HFF-Myc (cell line): ENCODE results near the gene RET.

ENCODE experiments used
- DNase-seq: peaks from one replicate; pipeline ENCODE4 v3.0.0-alpha.2; 2011; ENCODE audit warnings: low read depth; ENCODE audit errors: extremely low read depth
- H3K4me3 ChIP-seq: replicated peaks from 2 replicates; pipeline ENCODE4 v1.5.1; 2011; ENCODE audit warnings: low read depth, mild to moderate bottlenecking, control low read depth, low read length
- TF ChIP-seq, protein P1 (sequence below): IDR thresholded peaks from 2 replicates; pipeline ENCODE4 v1.5.1; 2012; ENCODE audit warnings: mild to moderate bottlenecking, low read depth, low read length, control low read depth; ENCODE audit errors: missing control alignments

RET gene

DNA sequence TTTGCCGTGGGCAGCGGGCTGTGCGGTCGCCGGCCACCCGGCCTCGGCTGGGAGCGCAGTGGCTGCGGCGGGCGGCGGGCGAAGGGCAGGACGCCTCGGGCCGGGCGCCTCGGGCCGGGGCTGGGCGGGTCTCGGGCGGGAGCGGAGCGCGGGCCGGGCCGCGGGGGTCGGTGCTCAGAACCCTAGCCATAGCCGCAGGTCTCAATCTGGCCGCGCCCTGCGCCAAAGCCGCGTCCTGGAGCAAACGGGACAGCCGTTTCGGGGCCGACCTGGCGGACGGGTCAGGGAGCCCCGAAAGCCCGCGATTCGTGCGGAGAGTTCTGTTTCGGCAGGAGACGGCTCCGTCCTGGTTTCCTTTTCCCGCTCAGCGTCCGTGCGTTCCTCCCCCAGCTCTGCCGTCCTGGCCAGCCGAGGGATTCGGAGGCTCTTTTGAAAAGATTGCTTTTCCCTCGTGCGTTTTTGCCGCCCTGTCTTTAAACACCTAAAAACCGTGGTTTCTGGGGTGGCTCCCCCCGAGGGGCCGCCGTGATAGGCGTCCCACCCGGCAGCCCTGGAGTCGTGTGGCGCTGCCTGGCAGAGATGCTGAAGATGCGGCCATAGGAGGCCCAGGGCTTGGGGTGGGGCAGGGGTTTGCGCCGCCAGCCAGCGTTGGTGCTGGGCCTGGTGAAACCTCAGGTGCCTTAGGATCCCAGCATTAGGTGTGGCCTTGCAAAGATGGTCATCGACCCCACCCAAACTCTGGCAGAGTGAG is 727 bp downstream of the RET start:
- TF ChIP-seq, protein P1, sequence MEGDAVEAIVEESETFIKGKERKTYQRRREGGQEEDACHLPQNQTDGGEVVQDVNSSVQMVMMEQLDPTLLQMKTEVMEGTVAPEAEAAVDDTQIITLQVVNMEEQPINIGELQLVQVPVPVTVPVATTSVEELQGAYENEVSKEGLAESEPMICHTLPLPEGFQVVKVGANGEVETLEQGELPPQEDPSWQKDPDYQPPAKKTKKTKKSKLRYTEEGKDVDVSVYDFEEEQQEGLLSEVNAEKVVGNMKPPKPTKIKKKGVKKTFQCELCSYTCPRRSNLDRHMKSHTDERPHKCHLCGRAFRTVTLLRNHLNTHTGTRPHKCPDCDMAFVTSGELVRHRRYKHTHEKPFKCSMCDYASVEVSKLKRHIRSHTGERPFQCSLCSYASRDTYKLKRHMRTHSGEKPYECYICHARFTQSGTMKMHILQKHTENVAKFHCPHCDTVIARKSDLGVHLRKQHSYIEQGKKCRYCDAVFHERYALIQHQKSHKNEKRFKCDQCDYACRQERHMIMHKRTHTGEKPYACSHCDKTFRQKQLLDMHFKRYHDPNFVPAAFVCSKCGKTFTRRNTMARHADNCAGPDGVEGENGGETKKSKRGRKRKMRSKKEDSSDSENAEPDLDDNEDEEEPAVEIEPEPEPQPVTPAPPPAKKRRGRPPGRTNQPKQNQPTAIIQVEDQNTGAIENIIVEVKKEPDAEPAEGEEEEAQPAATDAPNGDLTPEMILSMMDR = no peak
- no peak overlapping the region for H3K4me3 ChIP-seq
- no peak for DNase-seq

DNA sequence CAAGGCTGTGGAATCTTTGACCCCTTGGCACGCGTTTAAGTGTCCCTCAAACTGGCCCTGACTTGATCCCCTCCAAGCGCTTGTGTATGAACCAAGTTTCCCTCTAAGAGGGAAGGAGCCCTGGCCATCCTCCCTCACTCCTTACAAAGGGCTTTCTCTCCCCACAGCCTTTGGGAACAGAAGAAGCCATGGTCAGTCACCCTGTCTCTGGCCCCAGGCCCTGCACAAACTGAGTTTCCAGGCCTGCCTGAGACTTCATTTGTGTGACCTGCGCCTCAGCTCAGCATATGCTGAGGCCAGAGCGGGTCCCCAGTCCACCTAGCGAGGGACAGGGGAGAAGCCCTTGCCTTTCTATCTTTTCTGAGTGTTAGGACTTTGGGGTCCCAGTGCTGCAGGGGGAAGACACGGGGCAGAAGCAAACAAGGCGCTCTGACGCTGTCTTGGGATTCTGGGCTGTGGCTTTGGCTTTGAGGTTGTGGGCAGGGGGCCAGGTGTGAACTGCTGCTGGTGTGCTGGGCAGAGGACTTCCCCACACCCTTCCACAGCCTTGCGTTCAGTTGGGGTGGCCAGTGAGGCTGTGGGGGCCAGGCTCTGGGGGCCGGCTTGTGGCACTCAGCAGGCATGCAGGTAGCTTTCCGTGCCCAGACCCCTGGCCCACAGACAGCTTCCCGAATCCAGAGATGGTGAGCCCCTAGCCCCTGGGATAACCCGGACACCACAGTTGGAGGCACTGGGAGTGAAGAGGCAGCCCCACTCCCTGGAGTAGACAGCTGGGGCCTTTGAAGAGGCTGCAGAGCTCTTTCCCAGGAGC is 1.5 kb downstream of the RET start:
- TF ChIP-seq, protein P1 = no peak
- H3K4me3 ChIP-seq = no peak overlapping the region
- DNase-seq = no peak

DNA sequence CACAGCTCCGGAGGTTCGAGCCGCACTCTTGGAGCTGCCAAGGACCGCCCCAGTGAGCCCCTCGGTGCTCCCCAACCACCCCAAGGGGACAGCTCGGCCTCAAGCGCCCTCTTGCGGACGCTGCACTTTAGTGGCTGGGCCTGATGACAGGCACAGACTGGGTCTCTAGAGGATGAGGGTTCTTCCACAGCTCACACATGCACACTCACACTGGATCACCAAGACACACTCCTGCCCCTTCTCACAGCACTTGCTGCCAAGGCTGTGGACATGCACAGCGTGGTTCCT is 2.1 kb downstream of the RET start:
- H3K4me3 ChIP-seq = no peak overlapping the region
- DNase-seq = no peak
- TF ChIP-seq, protein P1 = peak; percentile 45

DNA sequence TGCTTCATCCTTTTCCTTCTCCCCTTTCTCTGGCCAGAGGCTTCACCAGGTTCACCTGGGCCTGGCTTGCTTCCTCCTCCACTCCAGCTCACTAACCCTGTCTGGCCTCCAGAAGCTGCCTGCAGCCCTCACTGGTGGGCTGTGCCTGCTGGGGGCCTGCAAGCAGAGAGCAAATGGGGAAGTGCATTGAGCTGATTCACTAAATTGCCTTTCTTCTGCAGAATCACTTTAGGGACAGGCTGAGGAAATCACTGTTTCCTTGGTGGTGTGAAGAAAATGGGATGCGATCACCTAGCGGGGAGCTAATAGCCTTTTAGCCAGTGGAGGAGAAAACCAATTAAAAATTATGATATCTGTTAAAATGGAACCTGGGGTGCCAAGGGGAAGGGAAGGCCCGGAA is 3.0 kb downstream of the RET start:
- TF ChIP-seq, protein P1 = no peak
- H3K4me3 ChIP-seq = no peak overlapping the region
- DNase-seq = no peak

DNA sequence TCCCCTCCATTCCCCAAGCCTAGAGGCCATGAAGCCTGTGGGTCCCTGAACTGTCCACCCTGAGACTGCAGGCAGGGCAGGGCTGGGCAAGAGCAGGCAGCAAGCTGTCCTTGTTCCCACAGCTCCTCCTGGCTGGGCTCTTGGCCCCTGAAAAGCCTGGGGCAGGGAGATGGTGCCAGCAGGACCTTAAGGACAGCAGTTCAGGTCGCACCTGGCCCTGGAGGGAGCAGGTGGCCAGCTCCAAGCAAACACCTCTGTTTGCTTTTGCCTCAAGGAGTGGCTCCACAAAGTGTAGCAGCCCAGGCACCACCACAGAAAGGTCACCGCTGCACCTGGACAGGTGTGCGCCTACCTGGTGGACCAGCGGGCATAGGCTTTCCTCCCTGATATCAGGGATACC is 5.2 kb downstream of the RET start:
- no peak for DNase-seq
- TF ChIP-seq, protein P1 = no peak
- H3K4me3 ChIP-seq = no peak overlapping the region

DNA sequence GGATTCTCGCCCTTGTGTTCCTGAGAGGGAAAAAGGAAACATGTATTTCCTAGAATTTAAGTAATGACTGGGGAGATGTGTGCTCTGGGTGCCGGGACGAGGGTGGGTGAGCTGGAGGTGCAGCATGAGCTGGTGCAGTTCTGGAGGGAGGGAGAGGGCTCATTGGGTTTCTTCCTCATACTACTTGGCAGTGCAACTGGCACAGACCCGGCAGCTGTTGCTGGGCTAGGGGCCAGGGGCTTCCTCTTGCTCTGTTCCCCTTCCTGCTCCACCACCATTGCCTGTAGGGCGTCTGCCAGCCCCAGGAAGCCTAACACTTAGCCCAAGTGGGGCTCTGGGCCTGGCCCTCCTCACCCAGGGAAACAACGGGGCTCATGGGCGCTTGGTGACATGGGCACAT is 5.9 kb downstream of the RET start:
- TF ChIP-seq, protein P1 = no peak
- DNase-seq = no peak
- no peak overlapping the region for H3K4me3 ChIP-seq
